HuH-7.5 (cell line): ENCODE measurements around the gene CCDC73.
"Not testable (repeated sequence)": the region's sequence is repeated elsewhere in the genome, so short reads cannot be mapped to it uniquely, and the experiment has no call there.

Experiments used
- DNase-seq: peaks from one replicate; pipeline ENCODE4 v3.0.0; 2011; ENCODE audit warnings: low spot score

The CCDC73 gene

GRCh38 chr11:32705309-32706033 lies 89.0 kb downstream of the CCDC73 start:
- no peak for DNase-seq

GRCh38 chr11:32704775-32705174 lies 89.7 kb downstream of the CCDC73 start:
- no peak for DNase-seq

- no peak for DNase-seq
Measured at GRCh38 chr11:32704261-32704660, 90.2 kb downstream of the CCDC73 start.

- DNase-seq, result no peak
Measured at GRCh38 chr11:32701616-32702015, 92.8 kb downstream of the CCDC73 start.

- no peak for DNase-seq
Measured at GRCh38 chr11:32698579-32698978, 95.9 kb downstream of the CCDC73 start.

- DNase-seq, result no peak
Measured at GRCh38 chr11:32671051-32671450, 123.4 kb downstream of the CCDC73 start.

GRCh38 chr11:32659672-32660071 lies 134.8 kb downstream of the CCDC73 start:
- no peak for DNase-seq

- DNase-seq, result no peak
Measured at GRCh38 chr11:32658639-32659406, 135.6 kb downstream of the CCDC73 start.

GRCh38 chr11:32643526-32643925 lies 150.9 kb downstream of the CCDC73 start:
- no peak for DNase-seq

- no peak for DNase-seq
Measured at GRCh38 chr11:32641361-32641760, 153.1 kb downstream of the CCDC73 start.

- DNase-seq, result no peak
Measured at GRCh38 chr11:32635819-32636218, 158.6 kb downstream of the CCDC73 start.

GRCh38 chr11:32630844-32631243 lies 163.6 kb downstream of the CCDC73 start:
- no peak for DNase-seq

GRCh38 chr11:32616903-32617302 lies 177.6 kb downstream of the CCDC73 start:
- no peak for DNase-seq

GRCh38 chr11:32615422-32615821 lies 179.0 kb downstream of the CCDC73 start:
- no peak for DNase-seq

- no peak for DNase-seq
Measured at GRCh38 chr11:32613500-32614151, 180.8 kb downstream of the CCDC73 start.

GRCh38 chr11:32610797-32611352 lies 183.6 kb downstream of the CCDC73 start:
- DNase-seq, result no peak

- not testable (repeated sequence) for DNase-seq
Measured at GRCh38 chr11:32608826-32609225, 185.6 kb downstream of the CCDC73 start.

GRCh38 chr11:32606220-32606619 lies 188.2 kb downstream of the CCDC73 start:
- no peak for DNase-seq

- DNase-seq, result no peak
Measured at GRCh38 chr11:32602657-32603415, 191.6 kb downstream of the CCDC73 start.

GRCh38 chr11:32597921-32598320 lies 196.5 kb downstream of the CCDC73 start:
- DNase-seq, result no peak

- DNase-seq, result not testable (repeated sequence)
Measured at GRCh38 chr11:32596114-32596513, 198.3 kb downstream of the CCDC73 start.

GRCh38 chr11:32594272-32594671 lies 200.2 kb downstream of the CCDC73 start:
- DNase-seq, result no peak
